ENCODE results near the gene LRP2. TPM values are rescaled to one million over a fixed set of nuclear protein-coding genes. Genes with fewer than 3 reads are reported as not detected.
"Not testable (repeated sequence)": the region's sequence is repeated elsewhere in the genome, so short reads cannot be mapped to it uniquely, and the experiment has no call there.

Gene LRP2
- under 1 TPM in 1 of 2 donors, not detected in 1; 0.05 TPM for total RNA-seq

GRCh38 chr2:169362118-169362893, at the start of gene LRP2:
TSS of gene LRP2 (minus strand) at chr2:169362534. CDS start at chr2:169362399, 135 bp downstream.
- peaks cover 34% of the 10 kb centered on the region for H3K27me3 ChIP-seq
- H3K27ac ChIP-seq: no peak within 1 kb of the TSS
- intact Hi-C loops (cut with DNase I): no loop called here
- peaks cover 6% of the 10 kb centered on the region for H3K4me1 ChIP-seq
- H3K9me3 ChIP-seq: no peaks in the 10 kb centered on the region
- H3K36me3 ChIP-seq: no peaks in the 10 kb centered on the region
- peak within 1 kb of the TSS in 1 of 2 donors; percentile 35 for H3K9ac ChIP-seq (ENCODE audit: low read depth in 2 of 2, low read length in 2 of 2)
- peak within 1 kb of the TSS; percentile 40 for H3K4me3 ChIP-seq
- peak; percentile 24 for DNase-seq
- no peak for TF ChIP-seq CTCF (IDR thresholded peaks at IDR 0.05)

GRCh38 chr2:169406891-169407290, 44.6 kb upstream of the LRP2 start:
- Histone ChIP-seq H3K36me3 (no peaks in the 10 kb centered on the region), H3K27me3 (no peaks in the 10 kb centered on the region), H3K9me3 (no peaks in the 10 kb centered on the region), H3K9ac (ENCODE audit: low read depth in 2 of 2, low read length in 2 of 2) (no peak overlapping the region), H3K27ac (no peak overlapping the region), H3K4me3 (no peak overlapping the region), H3K4me1 (no peaks in the 10 kb centered on the region)
- no peak for DNase-seq
- intact Hi-C loops (cut with DNase I): no loop called here
- TF ChIP-seq CTCF (IDR thresholded peaks at IDR 0.05): no peak

GRCh38 chr2:169399491-169399890, 37.2 kb upstream of the LRP2 start:
- DNase-seq; H3K36me3 ChIP-seq; H3K9ac ChIP-seq (ENCODE audit: low read depth in 2 of 2, low read length in 2 of 2); H3K4me1 ChIP-seq; H3K27ac ChIP-seq; H3K4me3 ChIP-seq; H3K9me3 ChIP-seq; H3K27me3 ChIP-seq; intact Hi-C loops (cut with DNase I): not testable (repeated sequence)

GRCh38 chr2:169397697-169398096, 35.4 kb upstream of the LRP2 start:
- no peak for TF ChIP-seq CTCF (IDR thresholded peaks at IDR 0.05)
- Histone ChIP-seq H3K9me3 (no peaks in the 10 kb centered on the region), H3K9ac (ENCODE audit: low read depth in 2 of 2, low read length in 2 of 2) (no peak overlapping the region), H3K27me3 (peaks cover 2% of the 10 kb centered on the region), H3K4me1 (no peaks in the 10 kb centered on the region), H3K4me3 (no peak overlapping the region), H3K36me3 (no peaks in the 10 kb centered on the region), H3K27ac (no peak overlapping the region)
- DNase-seq: no peak
- intact Hi-C loops (cut with DNase I): no loop called here

GRCh38 chr2:169395821-169396374, 33.6 kb upstream of the LRP2 start:
- H3K9ac ChIP-seq (ENCODE audit: low read depth in 2 of 2, low read length in 2 of 2): no peak overlapping the region
- no peak for TF ChIP-seq CTCF (IDR thresholded peaks at IDR 0.05)
- H3K36me3 ChIP-seq: no peaks in the 10 kb centered on the region
- no peaks in the 10 kb centered on the region for H3K4me1 ChIP-seq
- no peak overlapping the region for H3K4me3 ChIP-seq
- H3K9me3 ChIP-seq: no peaks in the 10 kb centered on the region
- H3K27me3 ChIP-seq: peaks cover 4% of the 10 kb centered on the region
- no peak for DNase-seq
- intact Hi-C loops (cut with DNase I): no loop called here
- H3K27ac ChIP-seq: no peak overlapping the region

GRCh38 chr2:169393068-169393590, 30.8 kb upstream of the LRP2 start:
- no peak overlapping the region for H3K27ac ChIP-seq
- no peak overlapping the region for H3K9ac ChIP-seq (ENCODE audit: low read depth in 2 of 2, low read length in 2 of 2)
- TF ChIP-seq CTCF (IDR thresholded peaks at IDR 0.05): no peak
- no peak for DNase-seq
- peaks cover 4% of the 10 kb centered on the region for H3K27me3 ChIP-seq
- no peak overlapping the region for H3K4me3 ChIP-seq
- no peaks in the 10 kb centered on the region for H3K9me3 ChIP-seq
- H3K36me3 ChIP-seq: no peaks in the 10 kb centered on the region
- H3K4me1 ChIP-seq: no peaks in the 10 kb centered on the region
- intact Hi-C loops (cut with DNase I): no loop called here
